ENCODE measurements around the gene FUT8. TPM values are rescaled to one million over a fixed set of nuclear protein-coding genes. Genes with fewer than 3 reads are reported as not detected.

FUT8 gene
- total RNA-seq, 1 donor, result 124 TPM

GRCh38 chr14:65382586-65382985 is 29.9 kb upstream of the FUT8 start:
- Histone ChIP-seq H3K4me2 (ENCODE audit: insufficient read depth, low read length) (no peak overlapping the region), H3K79me2 (ENCODE audit: insufficient read depth, low read length) (no peaks in the 10 kb centered on the region), H3K27ac (ENCODE audit: low read depth, low read length) (no peak overlapping the region), H3K36me3 (ENCODE audit: insufficient read depth, low read length) (no peaks in the 10 kb centered on the region), H3K9me3 (ENCODE audit: low read depth, low read length) (no peaks in the 10 kb centered on the region), H3K4me1 (ENCODE audit: insufficient read depth, low read length) (no peaks in the 10 kb centered on the region), H3K4me3 (ENCODE audit: insufficient read depth, low read length) (no peak overlapping the region), H2AFZ (ENCODE audit: low read length) (no peak overlapping the region), H4K20me1 (ENCODE audit: insufficient read depth, low read length) (no peaks in the 10 kb centered on the region), H3K27me3 (ENCODE audit: insufficient read depth, low read length) (no peaks in the 10 kb centered on the region)
- TF ChIP-seq, protein P1, sequence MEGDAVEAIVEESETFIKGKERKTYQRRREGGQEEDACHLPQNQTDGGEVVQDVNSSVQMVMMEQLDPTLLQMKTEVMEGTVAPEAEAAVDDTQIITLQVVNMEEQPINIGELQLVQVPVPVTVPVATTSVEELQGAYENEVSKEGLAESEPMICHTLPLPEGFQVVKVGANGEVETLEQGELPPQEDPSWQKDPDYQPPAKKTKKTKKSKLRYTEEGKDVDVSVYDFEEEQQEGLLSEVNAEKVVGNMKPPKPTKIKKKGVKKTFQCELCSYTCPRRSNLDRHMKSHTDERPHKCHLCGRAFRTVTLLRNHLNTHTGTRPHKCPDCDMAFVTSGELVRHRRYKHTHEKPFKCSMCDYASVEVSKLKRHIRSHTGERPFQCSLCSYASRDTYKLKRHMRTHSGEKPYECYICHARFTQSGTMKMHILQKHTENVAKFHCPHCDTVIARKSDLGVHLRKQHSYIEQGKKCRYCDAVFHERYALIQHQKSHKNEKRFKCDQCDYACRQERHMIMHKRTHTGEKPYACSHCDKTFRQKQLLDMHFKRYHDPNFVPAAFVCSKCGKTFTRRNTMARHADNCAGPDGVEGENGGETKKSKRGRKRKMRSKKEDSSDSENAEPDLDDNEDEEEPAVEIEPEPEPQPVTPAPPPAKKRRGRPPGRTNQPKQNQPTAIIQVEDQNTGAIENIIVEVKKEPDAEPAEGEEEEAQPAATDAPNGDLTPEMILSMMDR (IDR thresholded peaks at IDR 0.05; ENCODE audit: extremely low read depth, low read depth, low read length), result no peak
- no peak for DNase-seq (ENCODE audit: insufficient read length, low spot score, missing footprints)

DNA sequence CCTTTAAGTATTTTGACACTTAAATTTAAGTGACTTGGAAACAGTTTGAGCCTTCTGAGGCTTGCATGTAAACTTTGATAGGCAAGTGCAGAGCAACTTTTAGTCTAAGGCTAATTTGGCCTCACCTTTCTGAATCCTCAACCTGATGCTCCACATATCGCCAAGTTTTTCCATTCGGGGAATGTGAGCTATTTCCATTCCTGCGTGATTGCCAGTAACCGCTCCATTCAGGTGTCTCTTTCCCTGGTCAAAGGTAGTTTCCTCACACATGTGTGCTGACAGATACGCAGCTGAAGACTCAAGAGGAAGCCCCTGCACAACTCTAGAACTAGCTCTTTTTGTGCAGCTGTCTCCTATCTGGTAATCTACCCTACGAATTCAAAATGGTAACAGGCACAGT is 25.4 kb upstream of the FUT8 start:
- TF ChIP-seq, protein P1 (IDR thresholded peaks at IDR 0.05; ENCODE audit: extremely low read depth, low read depth, low read length), result no peak
- H3K36me3 ChIP-seq (ENCODE audit: insufficient read depth, low read length), result no peaks in the 10 kb centered on the region
- no peak overlapping the region for H3K4me3 ChIP-seq (ENCODE audit: insufficient read depth, low read length)
- no peak overlapping the region for H3K4me2 ChIP-seq (ENCODE audit: insufficient read depth, low read length)
- no peaks in the 10 kb centered on the region for H4K20me1 ChIP-seq (ENCODE audit: insufficient read depth, low read length)
- no peaks in the 10 kb centered on the region for H3K9me3 ChIP-seq (ENCODE audit: low read depth, low read length)
- H3K27ac ChIP-seq (ENCODE audit: low read depth, low read length), result no peak overlapping the region
- no peaks in the 10 kb centered on the region for H3K27me3 ChIP-seq (ENCODE audit: insufficient read depth, low read length)
- no peaks in the 10 kb centered on the region for H3K4me1 ChIP-seq (ENCODE audit: insufficient read depth, low read length)
- no peak for DNase-seq (ENCODE audit: insufficient read length, low spot score, missing footprints)
- no peaks in the 10 kb centered on the region for H3K79me2 ChIP-seq (ENCODE audit: insufficient read depth, low read length)
- no peak overlapping the region for H2AFZ ChIP-seq (ENCODE audit: low read length)

- H3K4me1 ChIP-seq (ENCODE audit: insufficient read depth, low read length), result no peaks in the 10 kb centered on the region
- H3K4me2 ChIP-seq (ENCODE audit: insufficient read depth, low read length), result no peak overlapping the region
- no peak overlapping the region for H3K4me3 ChIP-seq (ENCODE audit: insufficient read depth, low read length)
- H3K9me3 ChIP-seq (ENCODE audit: low read depth, low read length), result no peaks in the 10 kb centered on the region
- no peaks in the 10 kb centered on the region for H4K20me1 ChIP-seq (ENCODE audit: insufficient read depth, low read length)
- no peaks in the 10 kb centered on the region for H3K27me3 ChIP-seq (ENCODE audit: insufficient read depth, low read length)
- TF ChIP-seq, protein P1 (IDR thresholded peaks at IDR 0.05; ENCODE audit: extremely low read depth, low read depth, low read length), result no peak
- H3K79me2 ChIP-seq (ENCODE audit: insufficient read depth, low read length), result no peaks in the 10 kb centered on the region
- DNase-seq (ENCODE audit: insufficient read length, low spot score, missing footprints), result no peak
- no peak overlapping the region for H2AFZ ChIP-seq (ENCODE audit: low read length)
- no peak overlapping the region for H3K27ac ChIP-seq (ENCODE audit: low read depth, low read length)
- H3K36me3 ChIP-seq (ENCODE audit: insufficient read depth, low read length), result no peaks in the 10 kb centered on the region
These were observed 24.9 kb upstream of the FUT8 start for GRCh38 chr14:65387628-65388027.

DNA sequence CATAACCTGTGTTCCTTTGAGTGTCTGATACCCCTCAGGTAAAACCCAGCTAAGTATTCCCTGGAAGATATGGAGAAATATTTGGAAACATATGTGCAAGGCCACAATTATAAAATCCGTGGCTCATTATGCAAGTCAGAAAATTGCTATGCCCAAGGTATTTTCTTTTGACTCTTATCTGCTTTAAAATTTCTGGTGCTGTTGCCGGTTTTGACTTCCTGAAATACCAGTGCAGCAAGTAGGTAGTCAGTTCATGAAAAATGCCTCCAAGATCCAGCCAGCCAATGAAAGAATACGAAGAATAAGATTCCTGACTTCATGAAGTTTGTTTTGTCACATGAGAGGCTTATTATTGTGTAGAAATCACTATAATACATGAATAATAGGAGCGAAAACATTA is 20.2 kb upstream of the FUT8 start:
- DNase-seq (ENCODE audit: insufficient read length, low spot score, missing footprints), result no peak
- TF ChIP-seq, protein P1 (IDR thresholded peaks at IDR 0.05; ENCODE audit: extremely low read depth, low read depth, low read length), result no peak
- Histone ChIP-seq H2AFZ (ENCODE audit: low read length) (no peak overlapping the region), H3K79me2 (ENCODE audit: insufficient read depth, low read length) (no peaks in the 10 kb centered on the region), H4K20me1 (ENCODE audit: insufficient read depth, low read length) (no peaks in the 10 kb centered on the region), H3K4me3 (ENCODE audit: insufficient read depth, low read length) (no peak overlapping the region), H3K4me1 (ENCODE audit: insufficient read depth, low read length) (no peaks in the 10 kb centered on the region), H3K4me2 (ENCODE audit: insufficient read depth, low read length) (no peak overlapping the region), H3K36me3 (ENCODE audit: insufficient read depth, low read length) (no peaks in the 10 kb centered on the region), H3K27ac (ENCODE audit: low read depth, low read length) (no peak overlapping the region), H3K9me3 (ENCODE audit: low read depth, low read length) (peaks cover 5% of the 10 kb centered on the region), H3K27me3 (ENCODE audit: insufficient read depth, low read length) (no peaks in the 10 kb centered on the region)
